Kidney epithelial cell (primary cell): Measurements from ENCODE around the gene OR4K17. TPM values are rescaled to one million over a fixed set of nuclear protein-coding genes. Genes with fewer than 3 reads are reported as not detected.
"Not testable (repeated sequence)": the region's sequence is repeated elsewhere in the genome, so short reads cannot be mapped to it uniquely, and the experiment has no call there.

Experiments
- DNase-seq: peaks from one replicate; pipeline ENCODE4 v3.0.0-alpha.2; 2010; ENCODE audit warnings: low read depth
- H3K27me3 ChIP-seq: 2 replicates; pipeline ENCODE4 v1.6.0; 2011; ENCODE audit warnings: low read length; ENCODE audit not compliant: control insufficient read depth, insufficient read depth
- H3K36me3 ChIP-seq: 2 replicates; pipeline ENCODE4 v1.5.1; 2011; ENCODE audit warnings: low read length; ENCODE audit not compliant: control insufficient read depth, insufficient read depth
- H3K4me3 ChIP-seq: 2 replicates; pipeline ENCODE4 v1.5.1; 2011; ENCODE audit warnings: low read depth, mild to moderate bottlenecking, control low read depth, low read length
- total RNA-seq: library from RNA; depleted of rRNA; stranded (reverse); fragments of >200 nt; gene quantifications from 2 replicates; pipeline ENCODE4 v1.2.3, GENCODE V29; 2015
- TF ChIP-seq, protein P1 (sequence below): IDR thresholded peaks from 2 replicates; pipeline ENCODE4 v1.5.1; 2011; ENCODE audit warnings: mild to moderate bottlenecking, moderate library complexity, low read length, control low read depth, inconsistent platforms; ENCODE audit not compliant: insufficient read depth, poor library complexity, severe bottlenecking

Gene OR4K17
- total RNA-seq, 1 donor from 2014 or later = not detected

DNA sequence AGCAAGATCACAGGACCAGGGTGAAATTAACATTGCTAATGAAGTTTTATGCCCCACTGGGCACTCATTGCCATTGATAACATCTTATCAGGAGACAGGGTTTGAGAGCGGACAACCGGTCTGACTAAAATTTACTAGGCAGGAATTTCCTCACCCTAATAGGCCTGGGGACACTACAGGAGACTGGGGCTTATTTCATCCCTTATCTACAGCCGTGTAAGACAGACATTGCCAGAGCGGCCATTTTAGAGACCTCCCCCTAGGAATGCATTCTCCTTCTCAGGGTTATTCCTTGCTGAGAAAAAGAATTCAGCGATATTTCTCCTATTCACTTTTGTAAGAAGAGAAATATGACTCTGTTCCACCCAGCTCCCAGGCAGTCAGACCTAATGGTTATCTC, 8.3 kb downstream of the OR4K17 start:
- Histone ChIP-seq H3K4me3 (no peak overlapping the region), H3K36me3 (no peaks in the 10 kb centered on the region), H3K27me3 (no peaks in the 10 kb centered on the region)
- no peak for DNase-seq
- TF ChIP-seq, protein P1, sequence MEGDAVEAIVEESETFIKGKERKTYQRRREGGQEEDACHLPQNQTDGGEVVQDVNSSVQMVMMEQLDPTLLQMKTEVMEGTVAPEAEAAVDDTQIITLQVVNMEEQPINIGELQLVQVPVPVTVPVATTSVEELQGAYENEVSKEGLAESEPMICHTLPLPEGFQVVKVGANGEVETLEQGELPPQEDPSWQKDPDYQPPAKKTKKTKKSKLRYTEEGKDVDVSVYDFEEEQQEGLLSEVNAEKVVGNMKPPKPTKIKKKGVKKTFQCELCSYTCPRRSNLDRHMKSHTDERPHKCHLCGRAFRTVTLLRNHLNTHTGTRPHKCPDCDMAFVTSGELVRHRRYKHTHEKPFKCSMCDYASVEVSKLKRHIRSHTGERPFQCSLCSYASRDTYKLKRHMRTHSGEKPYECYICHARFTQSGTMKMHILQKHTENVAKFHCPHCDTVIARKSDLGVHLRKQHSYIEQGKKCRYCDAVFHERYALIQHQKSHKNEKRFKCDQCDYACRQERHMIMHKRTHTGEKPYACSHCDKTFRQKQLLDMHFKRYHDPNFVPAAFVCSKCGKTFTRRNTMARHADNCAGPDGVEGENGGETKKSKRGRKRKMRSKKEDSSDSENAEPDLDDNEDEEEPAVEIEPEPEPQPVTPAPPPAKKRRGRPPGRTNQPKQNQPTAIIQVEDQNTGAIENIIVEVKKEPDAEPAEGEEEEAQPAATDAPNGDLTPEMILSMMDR = no peak

DNA sequence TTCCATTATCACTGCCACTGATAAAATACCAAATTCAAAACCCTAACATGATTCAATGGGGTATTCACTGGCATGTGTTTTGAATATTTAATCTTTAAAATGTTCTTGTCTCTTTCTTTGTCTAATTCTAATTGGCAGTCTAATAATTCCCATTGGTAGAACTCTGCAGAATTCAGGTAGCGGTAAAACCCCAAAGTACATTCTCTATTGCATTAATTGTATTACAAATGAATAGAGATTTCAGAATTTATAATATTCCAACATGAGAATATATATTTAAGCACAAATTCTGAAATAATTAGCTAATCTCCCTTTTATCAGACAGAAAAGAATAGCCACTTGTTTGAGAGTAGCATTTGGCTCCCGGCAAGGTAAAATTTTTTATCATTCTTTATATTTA, 28.0 kb downstream of the OR4K17 start, which contains the start of gene OR4N5:
OR4N5 (plus strand) TSS at position 301 of the 400 bp plus-strand sequence. CDS start 4,916 bp downstream, outside the sequence.
- TF ChIP-seq, protein P1 = no peak
- H3K36me3 ChIP-seq = no peaks in the 10 kb centered on the region
- no peak within 1 kb of the TSS for H3K4me3 ChIP-seq
- DNase-seq = no peak
- no peaks in the 10 kb centered on the region for H3K27me3 ChIP-seq

DNA sequence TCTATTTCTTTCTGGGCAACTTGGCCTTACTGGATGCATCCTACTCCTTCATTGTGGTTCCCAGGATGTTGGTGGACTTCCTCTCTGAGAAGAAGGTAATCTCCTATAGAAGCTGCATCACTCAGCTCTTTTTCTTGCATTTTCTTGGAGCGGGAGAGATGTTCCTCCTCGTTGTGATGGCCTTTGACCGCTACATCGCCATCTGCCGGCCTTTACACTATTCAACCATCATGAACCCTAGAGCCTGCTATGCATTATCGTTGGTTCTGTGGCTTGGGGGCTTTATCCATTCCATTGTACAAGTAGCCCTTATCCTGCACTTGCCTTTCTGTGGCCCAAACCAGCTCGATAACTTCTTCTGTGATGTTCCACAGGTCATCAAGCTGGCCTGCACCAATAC, 33.4 kb downstream of the OR4K17 start:
- DNase-seq = no peak
- TF ChIP-seq, protein P1 = no peak
- Histone ChIP-seq H3K4me3 (no peak overlapping the region), H3K27me3 (no peaks in the 10 kb centered on the region), H3K36me3 (no peaks in the 10 kb centered on the region)

DNA sequence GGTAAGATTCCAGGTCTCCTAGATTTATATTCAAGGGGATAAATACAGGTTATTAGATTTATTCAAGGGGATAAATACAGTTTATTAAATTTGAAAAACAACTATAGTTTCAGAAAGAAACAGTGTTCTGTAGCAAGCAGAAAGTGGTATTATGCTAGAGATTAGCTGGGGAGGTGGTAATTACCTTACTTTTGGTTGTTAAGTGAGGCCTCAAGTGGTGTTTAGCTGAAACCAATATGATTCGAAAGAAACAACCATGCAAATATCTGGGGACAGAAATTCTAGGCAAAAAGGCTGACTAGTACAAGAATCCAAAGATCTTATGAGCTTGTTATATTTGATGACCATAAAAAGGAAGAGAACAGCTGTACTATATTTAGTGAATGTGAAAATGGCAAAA, 34.3 kb downstream of the OR4K17 start:
- Histone ChIP-seq H3K27me3 (no peaks in the 10 kb centered on the region), H3K4me3 (no peak overlapping the region), H3K36me3 (no peaks in the 10 kb centered on the region)
- DNase-seq = no peak
- TF ChIP-seq, protein P1 = no peak

DNA sequence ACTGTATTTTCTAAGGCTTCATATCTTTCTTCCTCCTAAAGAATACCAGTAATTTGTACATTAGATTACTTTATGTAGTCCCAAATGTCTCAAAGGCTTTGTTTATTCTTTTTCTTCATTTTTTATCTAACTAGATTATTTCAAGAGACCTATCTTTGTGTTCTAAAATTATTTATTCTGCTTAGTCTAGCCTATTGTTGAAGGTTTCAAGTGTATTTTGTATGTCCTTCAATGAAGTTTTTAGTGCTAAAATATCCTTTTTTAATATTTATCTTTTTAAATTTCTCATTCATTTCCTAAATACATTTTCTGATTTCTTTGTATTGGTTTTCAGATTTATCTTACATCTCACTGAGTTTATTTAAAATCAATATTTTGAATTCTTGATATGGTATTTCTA, 53.9 kb downstream of the OR4K17 start:
- Histone ChIP-seq H3K27me3 (no peaks in the 10 kb centered on the region), H3K4me3 (no peak overlapping the region), H3K36me3 (no peaks in the 10 kb centered on the region)
- DNase-seq = no peak
- TF ChIP-seq, protein P1 = no peak

DNA sequence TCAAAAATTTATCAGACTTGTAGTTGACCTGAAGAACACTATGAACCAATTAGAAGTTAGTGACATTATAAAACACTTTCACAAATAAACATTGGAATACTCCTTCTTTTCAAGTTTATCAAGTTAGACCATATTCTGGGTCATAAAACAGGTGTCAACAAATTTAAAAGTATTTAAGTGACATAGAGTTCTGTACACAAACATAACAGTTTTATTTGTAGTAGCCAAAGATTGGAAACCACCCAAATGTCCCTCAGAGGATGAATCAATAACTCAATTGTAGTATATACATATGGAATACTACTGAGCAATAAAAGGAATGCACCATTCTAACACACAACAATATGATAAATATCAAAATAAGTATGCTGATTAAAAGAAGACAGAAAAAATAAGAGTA, 56.6 kb downstream of the OR4K17 start:
- DNase-seq = no peak
- TF ChIP-seq, protein P1 = no peak
- Histone ChIP-seq H3K4me3 (no peak overlapping the region), H3K36me3 (no peaks in the 10 kb centered on the region), H3K27me3 (no peaks in the 10 kb centered on the region)

DNA sequence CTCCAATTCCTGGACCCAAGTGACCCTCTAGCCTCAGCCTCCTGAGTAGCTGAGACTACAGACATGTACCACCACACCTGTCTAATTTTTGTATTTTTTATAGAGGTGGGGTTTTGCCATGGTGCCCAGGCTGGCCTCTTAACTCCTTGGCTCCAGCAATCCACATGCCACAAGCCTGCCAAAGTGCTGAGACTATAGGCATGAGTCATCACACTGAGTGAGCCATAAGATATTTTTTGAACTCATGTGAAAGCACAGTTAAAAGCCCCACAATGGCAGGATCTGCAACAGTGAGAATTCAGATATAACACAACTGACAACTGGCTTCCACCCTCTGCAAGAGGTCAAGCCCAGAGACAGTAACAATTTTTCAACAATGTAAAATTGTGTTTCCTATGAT, 59.3 kb downstream of the OR4K17 start:
- not testable (repeated sequence) for H3K36me3 ChIP-seq, DNase-seq, H3K27me3 ChIP-seq, H3K4me3 ChIP-seq
